IMR-90 (cell line): ENCODE results near the gene CALCOCO1. TPM values are rescaled to one million over a fixed set of nuclear protein-coding genes. Genes with fewer than 3 reads are reported as not detected.
A peak's percentile ranks its signal among the peaks of the same experiment; 100 is the strongest.

Experiments
- ATAC-seq: fragments of 200-7000 bp; cut with Tn5 transposase; 2 replicates; pipeline ENCODE4 v1.9.1; 2020; ENCODE audit warnings: low read depth, mild to moderate bottlenecking, moderate library complexity
- BruUV-seq: library from RNA; stranded (reverse); fragments of 400-500 nt; replicated peaks from 2 replicates; lab custom pipeline; 2021; lab: Mats Ljungman, UMichigan
- CTCF ChIA-PET: fragments of 300-600 bp; formaldehyde crosslinking; extraction: SDS; loops from one replicate; lab custom pipeline; 2021; ENCODE audit warnings: antibody characterized with exemption; lab: Yijun Ruan, JAX
- POLR2A ChIA-PET: fragments of 300-600 bp; sonication (Branson Sonifier 250); formaldehyde crosslinking; loops from one replicate; lab custom pipeline; 2022; ENCODE audit warnings: antibody characterized with exemption; ENCODE audit not compliant: unreplicated experiment; lab: Charles Lee
- DNase-seq: peaks from one replicate; pipeline ENCODE4 v3.0.0; 2013
- H2AFZ ChIP-seq: replicated peaks from 2 replicates; pipeline ENCODE3; 2013; ENCODE audit warnings: low read length, mild to moderate bottlenecking; ENCODE audit not compliant: poor library complexity
- H2AK5ac ChIP-seq: 2 replicates; pipeline ENCODE4 v1.6.1; 2013; ENCODE audit warnings: low read depth, low read length, inconsistent platforms
- H2AK9ac ChIP-seq: replicated peaks from 2 replicates; pipeline ENCODE3; 2013; ENCODE audit warnings: mild to moderate bottlenecking, low read depth, low read length, moderate library complexity; ENCODE audit not compliant: poor library complexity
- H2BK120ac ChIP-seq: 2 replicates; pipeline ENCODE4 v1.6.1; 2013; ENCODE audit warnings: low read depth, low read length, inconsistent platforms
- H2BK15ac ChIP-seq: 3 replicates; pipeline ENCODE4 v1.6.1; 2013; ENCODE audit warnings: low read depth, low read length, inconsistent platforms
- H2BK20ac ChIP-seq: 2 replicates; pipeline ENCODE4 v1.6.1; 2013; ENCODE audit warnings: low read depth, mild to moderate bottlenecking, inconsistent platforms, low read length, moderate library complexity
- H2BK5ac ChIP-seq: 2 replicates; pipeline ENCODE4 v1.6.1; 2013; ENCODE audit warnings: mild to moderate bottlenecking, low read depth, low read length, inconsistent platforms; ENCODE audit not compliant: poor library complexity, severe bottlenecking
- H3K14ac ChIP-seq: replicated peaks from 2 replicates; pipeline ENCODE4 v1.6.1; 2013; ENCODE audit warnings: low read depth, low read length, inconsistent platforms
- H3K18ac ChIP-seq: 2 replicates; pipeline ENCODE4 v1.6.1; 2013; ENCODE audit warnings: low read depth, low read length, control low read depth
- H3K23ac ChIP-seq: 2 replicates; pipeline ENCODE4 v1.6.1; 2013; ENCODE audit warnings: low read depth, low read length, inconsistent platforms
- H3K27ac ChIP-seq: 2 replicates; pipeline ENCODE4 v1.5.1; 2013; ENCODE audit warnings: mild to moderate bottlenecking, control low read depth, low read length; ENCODE audit not compliant: insufficient read depth
- H3K27me3 ChIP-seq: 2 replicates; pipeline ENCODE4 v1.6.1; 2013; ENCODE audit warnings: low read length; ENCODE audit not compliant: control insufficient read depth, insufficient read depth
- H3K36me3 ChIP-seq: 2 replicates; pipeline ENCODE4 v1.6.1; 2013; ENCODE audit warnings: low read length, mixed read lengths; ENCODE audit not compliant: control insufficient read depth, insufficient read depth
- H3K4ac ChIP-seq: 2 replicates; pipeline ENCODE4 v1.6.1; 2013; ENCODE audit warnings: low read depth, low read length, inconsistent platforms
- H3K4me1 ChIP-seq: 2 replicates; pipeline ENCODE4 v1.6.1; 2013; ENCODE audit warnings: low read length, mixed read lengths; ENCODE audit not compliant: control insufficient read depth, insufficient read depth
- H3K4me2 ChIP-seq: 2 replicates; pipeline ENCODE4 v1.6.1; 2013; ENCODE audit warnings: low read depth, mild to moderate bottlenecking, control low read depth, low read length, moderate library complexity
- H3K4me3 ChIP-seq: 2 replicates; pipeline ENCODE4 v1.5.1; 2013; ENCODE audit warnings: low read depth, mild to moderate bottlenecking, control low read depth, low read length, moderate library complexity; ENCODE audit not compliant: insufficient read depth
- H3K56ac ChIP-seq: 2 replicates; pipeline ENCODE4 v1.6.1; 2013; ENCODE audit warnings: low read length, inconsistent platforms; ENCODE audit not compliant: insufficient read depth; ENCODE audit errors: extremely low read depth
- H3K79me1 ChIP-seq, 2 experiments: 2 replicates each; pipeline ENCODE4 v1.6.1; 2013; ENCODE audit warnings: low read length in 2 of 2, inconsistent platforms in 1 of 2, low read depth in 1 of 2
- H3K9ac ChIP-seq: 2 replicates; pipeline ENCODE4 v1.6.1; 2013; ENCODE audit warnings: low read depth, low read length, control low read depth
- H3K9me1 ChIP-seq: 2 replicates; pipeline ENCODE4 v1.6.1; 2013; ENCODE audit warnings: low read length, inconsistent platforms; ENCODE audit not compliant: insufficient read depth
- H3K9me3 ChIP-seq: 2 replicates; pipeline ENCODE4 v1.6.1; 2013; ENCODE audit warnings: low read length; ENCODE audit not compliant: control insufficient read depth, insufficient read depth
- H4K20me1 ChIP-seq: 2 replicates; pipeline ENCODE4 v1.6.1; 2013; ENCODE audit warnings: low read length, inconsistent platforms; ENCODE audit not compliant: insufficient read depth
- H4K5ac ChIP-seq: 2 replicates; pipeline ENCODE4 v1.6.1; 2013; ENCODE audit warnings: mild to moderate bottlenecking, low read depth, low read length, control low read depth
- H4K8ac ChIP-seq, 2 experiments: 2 replicates each; pipeline ENCODE4 v1.6.1; 2013; ENCODE audit warnings: low read depth in 2 of 2, low read length in 2 of 2, control low read depth in 1 of 2, inconsistent platforms in 1 of 2
- H4K91ac ChIP-seq: 2 replicates; pipeline ENCODE4 v1.6.1; 2013; ENCODE audit warnings: low read depth, low read length, inconsistent platforms; ENCODE audit not compliant: insufficient read depth
- BHLHE40 ChIP-seq: fragments of 150-350 bp; IDR thresholded peaks from 2 replicates; pipeline ENCODE4 v1.6.1; 2016; ENCODE audit warnings: mild to moderate bottlenecking, low read depth, low read length
- CHD1 ChIP-seq: IDR thresholded peaks from 2 replicates; pipeline ENCODE4 v1.6.1; 2012; ENCODE audit warnings: low read depth, low read length, improper control_type of control experiment
- MAFK ChIP-seq: IDR thresholded peaks from 2 replicates; pipeline ENCODE4 v1.6.1; 2012; ENCODE audit warnings: low read depth, low read length, improper control_type of control experiment
- MXI1 ChIP-seq: IDR thresholded peaks from 2 replicates; pipeline ENCODE4 v1.6.1; 2012; ENCODE audit warnings: low read depth, mild to moderate bottlenecking, low read length, moderate library complexity, borderline replicate concordance
- RAD21 ChIP-seq: IDR thresholded peaks from 2 replicates; pipeline ENCODE4 v1.6.1; 2012; ENCODE audit warnings: low read length, improper control_type of control experiment
- WGBS, 2 experiments: methylation state at CpG; one replicate each; pipeline versions ENCODE4 v1.1.5 to v1.1.7; 2013; ENCODE audit warnings: missing lambda C conversion rate in 2 of 2; ENCODE audit not compliant: insufficient read length in 1 of 2; ENCODE audit errors: extremely low coverage in 2 of 2; 5-methylcytosine and 5-hydroxymethylcytosine counted together
- dilution Hi-C: fragments of 300-500 bp; cut with HindIII; formaldehyde crosslinking; loops from one replicate; pipeline ENCODE4 v1.14.3; 2018; ENCODE audit warnings: low sequenced_read_pairs; ENCODE audit not compliant: unreplicated experiment
- in situ Hi-C: fragments of 300-500 bp; cut with MboI; formaldehyde crosslinking; loops from 3 replicates; pipeline ENCODE4 v1.14.3; 2019; ENCODE audit warnings: low sequenced_read_pairs, inconsistent platforms, mixed read lengths
- intact Hi-C: fragments of 100-400 bp; cut with micrococcal nuclease; formaldehyde crosslinking; loops from 2 replicates; pipeline ENCODE4 v1.10.0; 2022
- polyA plus RNA-seq, 3 experiments: library from polyadenylated mRNA; depleted of rRNA; stranded (reverse); fragments of >200 nt; gene quantifications; 2 replicates each; pipeline ENCODE4 v1.2.3, GENCODE V29; 2012; ENCODE audit warnings: low replicate concordance in 1 of 3
- total RNA-seq: library from RNA; depleted of rRNA; stranded (reverse); fragments of >200 nt; gene quantifications from 2 replicates; pipeline ENCODE4 v1.2.3, GENCODE V29; 2012

Gene CALCOCO1
- total and polyA plus RNA-seq, 2 of the 4 experiments (the other 2 are of a cell fraction) = 156 to 169 TPM

DNA sequence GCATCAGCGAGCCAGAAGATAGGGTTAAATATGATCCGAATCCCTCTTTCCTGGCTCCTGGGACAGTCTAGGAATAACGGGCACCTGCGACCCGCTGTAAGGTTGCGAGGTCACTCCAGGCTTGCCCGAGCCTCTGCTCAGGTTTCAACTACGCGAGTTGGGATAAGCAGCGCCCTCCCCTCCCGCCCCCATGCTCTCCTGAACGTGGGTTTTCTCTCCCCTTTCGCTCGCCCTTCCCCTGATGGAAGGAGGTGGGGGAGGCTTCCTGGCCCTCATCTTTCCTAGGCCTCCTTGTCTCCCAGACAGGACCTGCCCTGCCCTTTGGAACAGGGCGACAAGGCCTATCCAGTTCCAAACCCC lies 50.6 kb downstream of the CALCOCO1 start:
- no peak for TF ChIP-seq RAD21
- no peak for TF ChIP-seq CHD1
- no peak for TF ChIP-seq MXI1
- TF ChIP-seq BHLHE40 = no peak
- TF ChIP-seq MAFK = no peak
- ChIA-PET CTCF (interaction anchor here (1.2 to 1.5 kb wide), 4 partner anchors 12 to 133 kb away, joined by 3 to 7 read pairs (median 4); no protein-coding TSS in a partner anchor), POLR2A (interaction anchor here (0.6 kb wide), 1 partner anchor 632 kb away, joined by 4 read pairs; no protein-coding TSS in a partner anchor)
- H2AK5ac ChIP-seq = peak overlapping the region; percentile 85
- H2BK5ac ChIP-seq = peak overlapping the region; percentile 75
- peaks cover 18% of the 10 kb centered on the region for H3K4me1 ChIP-seq
- peak overlapping the region; percentile 73 for H3K23ac ChIP-seq
- peak overlapping the region; percentile 7 for H2BK120ac ChIP-seq
- no TSS peak for BruUV-seq
- ATAC-seq (peak; percentile 5), DNase-seq (peak; percentile 32)
- H3K79me1 ChIP-seq = peaks cover 20 to 33% of the 10 kb centered on the region in 2 experiments
- H3K36me3 ChIP-seq = peaks cover 10% of the 10 kb centered on the region
- peak overlapping the region; percentile 43; the same call in 1 of the 2 replicates for H3K56ac ChIP-seq
- dilution Hi-C loops (no loop called here), intact Hi-C loops (loop anchor here (1.0 to 5.0 kb wide), 3 partner anchors 50 to 133 kb away; partner anchors contain the start of genes ATF7 and CALCOCO1), in situ Hi-C loops (loop anchor here (5.0 kb wide), 1 partner anchor 134 kb away; no protein-coding TSS in a partner anchor)
- no peaks in the 10 kb centered on the region for H4K20me1 ChIP-seq
- H3K27me3 ChIP-seq = no peaks in the 10 kb centered on the region
- peak overlapping the region; percentile 30 for H3K14ac ChIP-seq
- peak overlapping the region; percentile 89 for H4K5ac ChIP-seq
- no peaks in the 10 kb centered on the region for H3K9me3 ChIP-seq
- no peak overlapping the region; the same call in 1 of the 2 replicates for H3K4me3 ChIP-seq
- peak overlapping the region; percentile 69 for H3K4ac ChIP-seq
- 0 out of 2 replicates have a peak, but pooled peaks cover 12% of the 10 kb centered on the region for H3K9me1 ChIP-seq
- peak overlapping the region; percentile 83 for H4K91ac ChIP-seq
- H2BK20ac ChIP-seq = no peak overlapping the region
- peak overlapping the region; percentile 75 for H3K27ac ChIP-seq
- peak overlapping the region; percentile 97 for H2AFZ ChIP-seq
- peak overlapping the region; percentile 54 for H3K18ac ChIP-seq
- 0% methylated on average over 2 of the region's 15 CpGs; no CpG with 5 or more reads in 1 of the 2 experiments for WGBS, 2 experiments
- peak overlapping the region; percentile 29 for H2AK9ac ChIP-seq
- peak overlapping the region; percentile 57 for H3K9ac ChIP-seq
- H4K8ac ChIP-seq = peak overlapping the region; percentile 75 to 98
- H3K4me2 ChIP-seq = peak overlapping the region; percentile 76
- peak overlapping the region; percentile 3; the same call in 1 of the 3 replicates for H2BK15ac ChIP-seq
